Peyer's patch (tissue), 4 donors: ENCODE data around the gene EDDM3A.

Experiments used
- POLR2A ChIP-seq, 2 donors: fragments of 450-650 bp; IDR thresholded peaks; one replicate each; pipeline ENCODE4 v1.5.1; 2017; ENCODE audit warnings: antibody characterized with exemption in 2 of 2, mild to moderate bottlenecking in 2 of 2, moderate library complexity in 2 of 2
- TF ChIP-seq, protein P1 (sequence below), 6 experiments: fragments of 450-650 bp in 4 of 6; fragments of 200-600 bp in 2 of 6; sonication (generic) in 1 of 6; IDR thresholded peaks; one replicate each; pipeline ENCODE4 v1.5.1; 2017 to 2019; ENCODE audit warnings: antibody characterized with exemption in 6 of 6, mild to moderate bottlenecking in 3 of 6, moderate library complexity in 1 of 6

- TF ChIP-seq, protein P1, sequence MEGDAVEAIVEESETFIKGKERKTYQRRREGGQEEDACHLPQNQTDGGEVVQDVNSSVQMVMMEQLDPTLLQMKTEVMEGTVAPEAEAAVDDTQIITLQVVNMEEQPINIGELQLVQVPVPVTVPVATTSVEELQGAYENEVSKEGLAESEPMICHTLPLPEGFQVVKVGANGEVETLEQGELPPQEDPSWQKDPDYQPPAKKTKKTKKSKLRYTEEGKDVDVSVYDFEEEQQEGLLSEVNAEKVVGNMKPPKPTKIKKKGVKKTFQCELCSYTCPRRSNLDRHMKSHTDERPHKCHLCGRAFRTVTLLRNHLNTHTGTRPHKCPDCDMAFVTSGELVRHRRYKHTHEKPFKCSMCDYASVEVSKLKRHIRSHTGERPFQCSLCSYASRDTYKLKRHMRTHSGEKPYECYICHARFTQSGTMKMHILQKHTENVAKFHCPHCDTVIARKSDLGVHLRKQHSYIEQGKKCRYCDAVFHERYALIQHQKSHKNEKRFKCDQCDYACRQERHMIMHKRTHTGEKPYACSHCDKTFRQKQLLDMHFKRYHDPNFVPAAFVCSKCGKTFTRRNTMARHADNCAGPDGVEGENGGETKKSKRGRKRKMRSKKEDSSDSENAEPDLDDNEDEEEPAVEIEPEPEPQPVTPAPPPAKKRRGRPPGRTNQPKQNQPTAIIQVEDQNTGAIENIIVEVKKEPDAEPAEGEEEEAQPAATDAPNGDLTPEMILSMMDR (IDR thresholded peaks at IDR 0.05) = no peak
- no peak for TF ChIP-seq POLR2A (IDR thresholded peaks at IDR 0.05)
Observed at GRCh38 chr14:20719777-20720176, 25.9 kb upstream of the EDDM3A start.
